HEK293 (cell line): ENCODE results near the gene TNS1.

Experiments used
- CTCF ChIA-PET: fragments of 350-600 bp; formaldehyde crosslinking; extraction: SDS; loops from one replicate; lab custom pipeline; 2021; ENCODE audit warnings: antibody characterized with exemption; lab: Yijun Ruan, JAX
- POLR2A ChIA-PET: fragments of 300-600 bp; formaldehyde crosslinking; extraction: SDS; loops from one replicate; lab custom pipeline; 2020; ENCODE audit warnings: antibody characterized with exemption, inconsistent platforms; lab: Yijun Ruan, JAX
- H3K27ac ChIP-seq: fragments of 200-500 bp; sonication (Bioruptor generic); 2 replicates; pipeline ENCODE4 v1.5.1; 2014; ENCODE audit warnings: low read depth, low read length, control low read depth, inconsistent platforms; ENCODE audit errors: extremely low read depth
- H3K36me3 ChIP-seq, 2 experiments: fragments of 200-500 bp in 1 of 2; sonication (Bioruptor generic) in 1 of 2; 1 replicate in 1 of 2; 2 replicates in 1 of 2; pipeline ENCODE4 v1.5.1; 2014 to 2017; ENCODE audit warnings: inconsistent platforms in 2 of 2, low read length in 2 of 2; ENCODE audit not compliant: control insufficient read depth in 2 of 2, insufficient read depth in 1 of 2
- H3K4me1 ChIP-seq: fragments of 200-500 bp; sonication (Bioruptor generic); 2 replicates; pipeline ENCODE4 v1.5.1; 2014; ENCODE audit warnings: mild to moderate bottlenecking, low read length, inconsistent platforms; ENCODE audit not compliant: control insufficient read depth, insufficient read depth
- H3K4me3 ChIP-seq: 2 replicates; pipeline ENCODE4 v1.5.1; 2011; ENCODE audit warnings: low read depth, mild to moderate bottlenecking, control low read depth, low read length, moderate library complexity
- H3K9me3 ChIP-seq: fragments of 200-500 bp; sonication (Bioruptor generic); 2 replicates; pipeline ENCODE4 v1.5.1; 2014; ENCODE audit warnings: low read depth, low read length, inconsistent platforms; ENCODE audit not compliant: control insufficient read depth, insufficient read depth
- OSR2 ChIP-seq: fragments of 450-650 bp; formaldehyde crosslinking; IDR thresholded peaks from 2 replicates; pipeline ENCODE4 v1.5.1; 2016; ENCODE audit warnings: missing biosample characterization, missing genetic modification characterization
- SP7 ChIP-seq: fragments of 450-650 bp; formaldehyde crosslinking; IDR thresholded peaks from 2 replicates; pipeline ENCODE4 v1.5.1; 2016; ENCODE audit warnings: missing biosample characterization, missing genetic modification characterization
- ZBTB21 ChIP-seq: fragments of 450-650 bp; formaldehyde crosslinking; IDR thresholded peaks from 2 replicates; pipeline ENCODE4 v1.5.1; 2017; ENCODE audit warnings: missing biosample characterization, missing genetic modification characterization
- ZFP69B ChIP-seq: fragments of 450-650 bp; formaldehyde crosslinking; IDR thresholded peaks from 2 replicates; pipeline ENCODE4 v1.5.1; 2016; ENCODE audit warnings: missing biosample characterization, missing genetic modification characterization
- ZNF155 ChIP-seq: fragments of 450-650 bp; formaldehyde crosslinking; IDR thresholded peaks from 2 replicates; pipeline ENCODE4 v1.5.1; 2016; ENCODE audit warnings: missing biosample characterization, missing genetic modification characterization
- ZNF548 ChIP-seq: fragments of 450-650 bp; formaldehyde crosslinking; IDR thresholded peaks from 2 replicates; pipeline ENCODE4 v1.5.1; 2016; ENCODE audit warnings: missing biosample characterization, missing genetic modification characterization
- ZNF629 ChIP-seq: fragments of 450-650 bp; formaldehyde crosslinking; IDR thresholded peaks from 2 replicates; pipeline ENCODE4 v1.5.1; 2017; ENCODE audit warnings: missing biosample characterization, missing genetic modification characterization
- ZNF660 ChIP-seq: fragments of 450-650 bp; IDR thresholded peaks from 2 replicates; pipeline ENCODE4 v1.5.1; 2018; ENCODE audit warnings: missing biosample characterization, mild to moderate bottlenecking, missing genetic modification characterization
- ZNF76 ChIP-seq: fragments of 450-650 bp; formaldehyde crosslinking; IDR thresholded peaks from 2 replicates; pipeline ENCODE4; 2016; ENCODE audit warnings: low read depth, missing biosample characterization, missing genetic modification characterization, borderline replicate concordance
- ZNF791 ChIP-seq: fragments of 450-650 bp; formaldehyde crosslinking; IDR thresholded peaks from 2 replicates; pipeline ENCODE4 v1.5.1; 2016; ENCODE audit warnings: missing biosample characterization, missing genetic modification characterization
- ZNF843 ChIP-seq: fragments of 450-650 bp; formaldehyde crosslinking; IDR thresholded peaks from 2 replicates; pipeline ENCODE4 v1.5.1; 2016; ENCODE audit warnings: missing biosample characterization, missing genetic modification characterization
- TF ChIP-seq, protein P1 (sequence below): fragments of 450-650 bp; formaldehyde crosslinking; IDR thresholded peaks from 2 replicates; pipeline ENCODE4 v1.5.1; 2016; ENCODE audit warnings: missing biosample characterization, missing genetic modification characterization, borderline replicate concordance
- TF ChIP-seq, protein P2 (sequence below): fragments of 450-650 bp; formaldehyde crosslinking; IDR thresholded peaks from 2 replicates; pipeline ENCODE4 v1.5.1; 2016; ENCODE audit warnings: missing biosample characterization, missing genetic modification characterization
- TF ChIP-seq, protein P3 (sequence below): fragments of 450-650 bp; formaldehyde crosslinking; IDR thresholded peaks from 2 replicates; pipeline ENCODE4 v1.5.1; 2016; ENCODE audit warnings: missing biosample characterization, missing genetic modification characterization
- TF ChIP-seq, protein P4 (sequence below): fragments of 450-650 bp; formaldehyde crosslinking; IDR thresholded peaks from 2 replicates; pipeline ENCODE4 v1.5.1; 2016; ENCODE audit warnings: missing biosample characterization, missing genetic modification characterization, low read depth
- TF ChIP-seq, protein P5 (sequence below): fragments of 450-650 bp; formaldehyde crosslinking; IDR thresholded peaks from 2 replicates; pipeline ENCODE4 v1.5.1; 2016; ENCODE audit warnings: missing biosample characterization, missing genetic modification characterization

Gene TNS1

DNA sequence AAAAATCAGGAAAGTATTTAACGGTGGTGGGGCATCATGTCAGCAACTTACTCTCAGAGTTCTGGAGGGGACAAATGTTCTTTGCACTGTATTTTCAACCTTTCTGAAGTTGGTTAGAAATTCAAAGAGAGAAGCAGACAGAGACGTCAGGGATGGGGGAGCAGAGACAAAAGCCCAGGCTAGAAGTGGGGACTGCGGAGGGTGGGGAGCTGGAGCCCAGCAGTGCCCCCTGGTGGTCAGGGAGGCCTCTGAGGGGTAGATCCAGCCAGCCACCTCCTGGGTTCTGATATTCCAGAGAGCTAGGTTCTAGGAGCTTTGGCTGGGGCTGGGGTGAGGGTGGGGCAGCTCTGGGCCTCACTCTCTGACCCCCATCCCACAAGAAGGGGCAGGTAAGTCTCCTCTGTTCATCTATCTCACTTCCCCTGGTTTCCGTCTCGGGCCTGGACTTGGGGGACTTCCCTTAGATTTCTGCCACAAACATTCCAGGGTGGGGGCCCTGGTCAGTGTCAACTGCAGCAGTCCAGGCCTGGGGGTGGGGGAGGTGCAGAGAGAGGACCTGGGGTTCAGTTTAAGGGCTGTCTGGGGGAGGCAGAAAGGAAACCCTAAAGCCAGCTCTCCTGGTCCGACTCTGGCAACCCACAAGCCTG, 8.9 kb downstream of the TNS1 start:
- Histone ChIP-seq H3K4me1 (peaks cover 4% of the 10 kb centered on the region; the same call in 1 of the 2 replicates), H3K27ac (no peak overlapping the region), H3K36me3 (no peaks in the 10 kb centered on the region), H3K4me3 (no peak overlapping the region), H3K9me3 (no peaks in the 10 kb centered on the region)
- ChIA-PET CTCF (interaction anchor here (0.6 to 6.9 kb wide), 50 partner anchors 9 to 222 kb away, joined by 3 to 107 read pairs (median 4); partner anchors contain the start of genes RUFY4 and TNS1), POLR2A (interaction anchor here (0.7 kb wide), 1 partner anchor 148 kb away, joined by 4 read pairs; no protein-coding TSS in a partner anchor)
- no peak for TF ChIP-seq ZNF155 (tag by site-specific recombination)
- TF ChIP-seq, protein P1, sequence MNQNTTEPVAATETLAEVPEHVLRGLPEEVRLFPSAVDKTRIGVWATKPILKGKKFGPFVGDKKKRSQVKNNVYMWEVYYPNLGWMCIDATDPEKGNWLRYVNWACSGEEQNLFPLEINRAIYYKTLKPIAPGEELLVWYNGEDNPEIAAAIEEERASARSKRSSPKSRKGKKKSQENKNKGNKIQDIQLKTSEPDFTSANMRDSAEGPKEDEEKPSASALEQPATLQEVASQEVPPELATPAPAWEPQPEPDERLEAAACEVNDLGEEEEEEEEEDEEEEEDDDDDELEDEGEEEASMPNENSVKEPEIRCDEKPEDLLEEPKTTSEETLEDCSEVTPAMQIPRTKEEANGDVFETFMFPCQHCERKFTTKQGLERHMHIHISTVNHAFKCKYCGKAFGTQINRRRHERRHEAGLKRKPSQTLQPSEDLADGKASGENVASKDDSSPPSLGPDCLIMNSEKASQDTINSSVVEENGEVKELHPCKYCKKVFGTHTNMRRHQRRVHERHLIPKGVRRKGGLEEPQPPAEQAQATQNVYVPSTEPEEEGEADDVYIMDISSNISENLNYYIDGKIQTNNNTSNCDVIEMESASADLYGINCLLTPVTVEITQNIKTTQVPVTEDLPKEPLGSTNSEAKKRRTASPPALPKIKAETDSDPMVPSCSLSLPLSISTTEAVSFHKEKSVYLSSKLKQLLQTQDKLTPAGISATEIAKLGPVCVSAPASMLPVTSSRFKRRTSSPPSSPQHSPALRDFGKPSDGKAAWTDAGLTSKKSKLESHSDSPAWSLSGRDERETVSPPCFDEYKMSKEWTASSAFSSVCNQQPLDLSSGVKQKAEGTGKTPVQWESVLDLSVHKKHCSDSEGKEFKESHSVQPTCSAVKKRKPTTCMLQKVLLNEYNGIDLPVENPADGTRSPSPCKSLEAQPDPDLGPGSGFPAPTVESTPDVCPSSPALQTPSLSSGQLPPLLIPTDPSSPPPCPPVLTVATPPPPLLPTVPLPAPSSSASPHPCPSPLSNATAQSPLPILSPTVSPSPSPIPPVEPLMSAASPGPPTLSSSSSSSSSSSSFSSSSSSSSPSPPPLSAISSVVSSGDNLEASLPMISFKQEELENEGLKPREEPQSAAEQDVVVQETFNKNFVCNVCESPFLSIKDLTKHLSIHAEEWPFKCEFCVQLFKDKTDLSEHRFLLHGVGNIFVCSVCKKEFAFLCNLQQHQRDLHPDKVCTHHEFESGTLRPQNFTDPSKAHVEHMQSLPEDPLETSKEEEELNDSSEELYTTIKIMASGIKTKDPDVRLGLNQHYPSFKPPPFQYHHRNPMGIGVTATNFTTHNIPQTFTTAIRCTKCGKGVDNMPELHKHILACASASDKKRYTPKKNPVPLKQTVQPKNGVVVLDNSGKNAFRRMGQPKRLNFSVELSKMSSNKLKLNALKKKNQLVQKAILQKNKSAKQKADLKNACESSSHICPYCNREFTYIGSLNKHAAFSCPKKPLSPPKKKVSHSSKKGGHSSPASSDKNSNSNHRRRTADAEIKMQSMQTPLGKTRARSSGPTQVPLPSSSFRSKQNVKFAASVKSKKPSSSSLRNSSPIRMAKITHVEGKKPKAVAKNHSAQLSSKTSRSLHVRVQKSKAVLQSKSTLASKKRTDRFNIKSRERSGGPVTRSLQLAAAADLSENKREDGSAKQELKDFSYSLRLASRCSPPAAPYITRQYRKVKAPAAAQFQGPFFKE (tag by site-specific recombination) = no peak
- TF ChIP-seq, protein P2, sequence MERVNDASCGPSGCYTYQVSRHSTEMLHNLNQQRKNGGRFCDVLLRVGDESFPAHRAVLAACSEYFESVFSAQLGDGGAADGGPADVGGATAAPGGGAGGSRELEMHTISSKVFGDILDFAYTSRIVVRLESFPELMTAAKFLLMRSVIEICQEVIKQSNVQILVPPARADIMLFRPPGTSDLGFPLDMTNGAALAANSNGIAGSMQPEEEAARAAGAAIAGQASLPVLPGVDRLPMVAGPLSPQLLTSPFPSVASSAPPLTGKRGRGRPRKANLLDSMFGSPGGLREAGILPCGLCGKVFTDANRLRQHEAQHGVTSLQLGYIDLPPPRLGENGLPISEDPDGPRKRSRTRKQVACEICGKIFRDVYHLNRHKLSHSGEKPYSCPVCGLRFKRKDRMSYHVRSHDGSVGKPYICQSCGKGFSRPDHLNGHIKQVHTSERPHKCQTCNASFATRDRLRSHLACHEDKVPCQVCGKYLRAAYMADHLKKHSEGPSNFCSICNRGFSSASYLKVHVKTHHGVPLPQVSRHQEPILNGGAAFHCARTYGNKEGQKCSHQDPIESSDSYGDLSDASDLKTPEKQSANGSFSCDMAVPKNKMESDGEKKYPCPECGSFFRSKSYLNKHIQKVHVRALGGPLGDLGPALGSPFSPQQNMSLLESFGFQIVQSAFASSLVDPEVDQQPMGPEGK (tag by site-specific recombination) = 0 out of 2 replicates have a peak, but pooled peaks have one; percentile 23
- TF ChIP-seq ZNF660 (tag by site-specific recombination) = peak; percentile 50; the same call in 1 of the 2 replicates
- TF ChIP-seq ZNF843 (tag by site-specific recombination) = no peak
- TF ChIP-seq, protein P3, sequence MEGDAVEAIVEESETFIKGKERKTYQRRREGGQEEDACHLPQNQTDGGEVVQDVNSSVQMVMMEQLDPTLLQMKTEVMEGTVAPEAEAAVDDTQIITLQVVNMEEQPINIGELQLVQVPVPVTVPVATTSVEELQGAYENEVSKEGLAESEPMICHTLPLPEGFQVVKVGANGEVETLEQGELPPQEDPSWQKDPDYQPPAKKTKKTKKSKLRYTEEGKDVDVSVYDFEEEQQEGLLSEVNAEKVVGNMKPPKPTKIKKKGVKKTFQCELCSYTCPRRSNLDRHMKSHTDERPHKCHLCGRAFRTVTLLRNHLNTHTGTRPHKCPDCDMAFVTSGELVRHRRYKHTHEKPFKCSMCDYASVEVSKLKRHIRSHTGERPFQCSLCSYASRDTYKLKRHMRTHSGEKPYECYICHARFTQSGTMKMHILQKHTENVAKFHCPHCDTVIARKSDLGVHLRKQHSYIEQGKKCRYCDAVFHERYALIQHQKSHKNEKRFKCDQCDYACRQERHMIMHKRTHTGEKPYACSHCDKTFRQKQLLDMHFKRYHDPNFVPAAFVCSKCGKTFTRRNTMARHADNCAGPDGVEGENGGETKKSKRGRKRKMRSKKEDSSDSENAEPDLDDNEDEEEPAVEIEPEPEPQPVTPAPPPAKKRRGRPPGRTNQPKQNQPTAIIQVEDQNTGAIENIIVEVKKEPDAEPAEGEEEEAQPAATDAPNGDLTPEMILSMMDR (tag by site-specific recombination) = peak; percentile 71
- TF ChIP-seq, all 188 proteins: peak for 3

DNA sequence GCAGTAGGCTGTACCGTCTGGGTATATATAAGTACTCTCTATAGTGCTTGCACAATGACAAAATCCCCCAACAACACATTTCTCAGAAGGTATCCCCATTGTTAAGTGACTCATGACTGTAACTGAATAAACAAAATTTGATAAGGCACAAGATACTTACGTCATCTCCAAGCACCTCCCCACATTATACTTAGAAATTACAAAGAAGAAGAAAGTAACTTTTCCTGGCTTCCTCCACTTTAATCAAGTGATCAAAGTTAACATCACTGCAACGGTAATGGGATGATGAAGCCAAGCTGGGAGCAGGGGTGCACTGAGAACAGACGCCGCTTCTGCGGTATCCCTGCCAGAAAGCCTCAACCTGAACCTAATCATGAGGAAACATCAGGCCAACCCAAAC, 9.7 kb downstream of the TNS1 start:
- Histone ChIP-seq H3K36me3 (no peaks in the 10 kb centered on the region), H3K4me1 (peaks cover 4% of the 10 kb centered on the region; the same call in 1 of the 2 replicates), H3K4me3 (no peak overlapping the region), H3K9me3 (no peaks in the 10 kb centered on the region), H3K27ac (no peak overlapping the region)
- TF ChIP-seq, protein P4, sequence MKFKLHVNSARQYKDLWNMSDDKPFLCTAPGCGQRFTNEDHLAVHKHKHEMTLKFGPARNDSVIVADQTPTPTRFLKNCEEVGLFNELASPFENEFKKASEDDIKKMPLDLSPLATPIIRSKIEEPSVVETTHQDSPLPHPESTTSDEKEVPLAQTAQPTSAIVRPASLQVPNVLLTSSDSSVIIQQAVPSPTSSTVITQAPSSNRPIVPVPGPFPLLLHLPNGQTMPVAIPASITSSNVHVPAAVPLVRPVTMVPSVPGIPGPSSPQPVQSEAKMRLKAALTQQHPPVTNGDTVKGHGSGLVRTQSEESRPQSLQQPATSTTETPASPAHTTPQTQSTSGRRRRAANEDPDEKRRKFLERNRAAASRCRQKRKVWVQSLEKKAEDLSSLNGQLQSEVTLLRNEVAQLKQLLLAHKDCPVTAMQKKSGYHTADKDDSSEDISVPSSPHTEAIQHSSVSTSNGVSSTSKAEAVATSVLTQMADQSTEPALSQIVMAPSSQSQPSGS (tag by site-specific recombination) = peak; percentile 66
- TF ChIP-seq ZBTB21 = 0 out of 2 replicates have a peak, but pooled peaks have one; percentile 20
- TF ChIP-seq OSR2 = 0 out of 2 replicates have a peak, but pooled peaks have one; percentile 22
- 0 out of 2 replicates have a peak, but pooled peaks have one; percentile 14 for TF ChIP-seq SP7 (tag by site-specific recombination)
- TF ChIP-seq ZFP69B = no peak
- TF ChIP-seq ZNF629 (tag by site-specific recombination) = peak; percentile 25; the same call in 1 of the 2 replicates
- no peak for TF ChIP-seq ZNF548
- TF ChIP-seq ZNF791 (tag by site-specific recombination) = no peak
- TF ChIP-seq, protein P5, sequence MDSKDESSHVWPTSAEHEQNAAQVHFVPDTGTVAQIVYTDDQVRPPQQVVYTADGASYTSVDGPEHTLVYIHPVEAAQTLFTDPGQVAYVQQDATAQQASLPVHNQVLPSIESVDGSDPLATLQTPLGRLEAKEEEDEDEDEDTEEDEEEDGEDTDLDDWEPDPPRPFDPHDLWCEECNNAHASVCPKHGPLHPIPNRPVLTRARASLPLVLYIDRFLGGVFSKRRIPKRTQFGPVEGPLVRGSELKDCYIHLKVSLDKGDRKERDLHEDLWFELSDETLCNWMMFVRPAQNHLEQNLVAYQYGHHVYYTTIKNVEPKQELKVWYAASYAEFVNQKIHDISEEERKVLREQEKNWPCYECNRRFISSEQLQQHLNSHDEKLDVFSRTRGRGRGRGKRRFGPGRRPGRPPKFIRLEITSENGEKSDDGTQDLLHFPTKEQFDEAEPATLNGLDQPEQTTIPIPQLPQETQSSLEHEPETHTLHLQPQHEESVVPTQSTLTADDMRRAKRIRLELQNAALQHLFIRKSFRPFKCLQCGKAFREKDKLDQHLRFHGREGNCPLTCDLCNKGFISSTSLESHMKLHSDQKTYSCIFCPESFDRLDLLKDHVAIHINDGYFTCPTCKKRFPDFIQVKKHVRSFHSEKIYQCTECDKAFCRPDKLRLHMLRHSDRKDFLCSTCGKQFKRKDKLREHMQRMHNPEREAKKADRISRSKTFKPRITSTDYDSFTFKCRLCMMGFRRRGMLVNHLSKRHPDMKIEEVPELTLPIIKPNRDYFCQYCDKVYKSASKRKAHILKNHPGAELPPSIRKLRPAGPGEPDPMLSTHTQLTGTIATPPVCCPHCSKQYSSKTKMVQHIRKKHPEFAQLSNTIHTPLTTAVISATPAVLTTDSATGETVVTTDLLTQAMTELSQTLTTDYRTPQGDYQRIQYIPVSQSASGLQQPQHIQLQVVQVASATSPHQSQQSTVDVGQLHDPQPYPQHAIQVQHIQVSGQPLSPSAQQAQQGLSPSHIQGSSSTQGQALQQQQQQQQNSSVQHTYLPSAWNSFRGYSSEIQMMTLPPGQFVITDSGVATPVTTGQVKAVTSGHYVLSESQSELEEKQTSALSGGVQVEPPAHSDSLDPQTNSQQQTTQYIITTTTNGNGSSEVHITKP (tag by site-specific recombination) = peak; percentile 80
- no peak for TF ChIP-seq ZNF76 (tag by site-specific recombination)
- ChIA-PET CTCF (interaction anchor here (0.6 to 6.9 kb wide), 34 partner anchors 8 to 221 kb away, joined by 3 to 107 read pairs (median 5); partner anchors contain the start of gene TNS1), POLR2A (no interaction called here)
